HL-60 (cell line): ENCODE results near the gene CERT1.

Experiments used
- DNase-seq, 2 experiments: peaks; one replicate each; pipeline ENCODE4 v3.0.0-alpha.2; 2010 to 2020; ENCODE audit warnings: low read depth in 1 of 2, low spot score in 1 of 2
- H3K27ac ChIP-seq: fragments of 250-450 bp; sonication (Bioruptor Pico); replicated peaks from 2 replicates; pipeline ENCODE4 v1.5.1; 2020; ENCODE audit warnings: mild to moderate bottlenecking, moderate library complexity
- H3K27me3 ChIP-seq: fragments of 250-450 bp; sonication (Bioruptor Pico); 2 replicates; pipeline ENCODE4 v1.5.1; 2021; ENCODE audit warnings: mild to moderate bottlenecking, moderate library complexity; ENCODE audit not compliant: insufficient read depth, poor library complexity, severe bottlenecking
- H3K4me3 ChIP-seq: replicated peaks from 2 replicates; pipeline ENCODE4 v1.5.1; 2011; ENCODE audit warnings: mild to moderate bottlenecking, control low read depth, low read length; ENCODE audit not compliant: insufficient read depth
- CTCF ChIP-seq: IDR thresholded peaks from one replicate; pipeline ENCODE4 v1.5.1; 2011; ENCODE audit warnings: low read length, control low read depth, inconsistent platforms; ENCODE audit not compliant: insufficient read depth
- GABPA ChIP-seq: IDR thresholded peaks from 2 replicates; pipeline ENCODE4 v1.6.1; 2012; ENCODE audit warnings: low read depth
- POLR2AphosphoS5 ChIP-seq: IDR thresholded peaks from 2 replicates; pipeline ENCODE4 v1.6.1; 2012; ENCODE audit warnings: low read depth
- REST ChIP-seq: IDR thresholded peaks from 2 replicates; pipeline ENCODE4 v1.6.1; 2012; ENCODE audit warnings: low read depth; ENCODE audit not compliant: insufficient replicate concordance
- SPI1 ChIP-seq: IDR thresholded peaks from 2 replicates; pipeline ENCODE4 v1.6.1; 2012; ENCODE audit warnings: low read depth, mild to moderate bottlenecking, borderline replicate concordance

The CERT1 gene

GRCh38 chr5:75468593-75468992 lies 42.8 kb downstream of the CERT1 start:
- H3K4me3 ChIP-seq: no peak overlapping the region
- no peak for DNase-seq
- no peak overlapping the region for H3K27ac ChIP-seq
- no peaks in the 10 kb centered on the region for H3K27me3 ChIP-seq
- TF ChIP-seq CTCF (no peak), REST (no peak), SPI1 (no peak), POLR2AphosphoS5 (no peak), GABPA (no peak)

GRCh38 chr5:75466006-75466716 lies 45.3 kb downstream of the CERT1 start:
- no peaks in the 10 kb centered on the region for H3K27me3 ChIP-seq
- no peak for DNase-seq
- H3K27ac ChIP-seq: no peak overlapping the region
- no peak for TF ChIP-seq SPI1
- no peak for TF ChIP-seq CTCF
- TF ChIP-seq GABPA: no peak
- TF ChIP-seq POLR2AphosphoS5: no peak
- TF ChIP-seq REST: no peak
- H3K4me3 ChIP-seq: no peak overlapping the region

- no peak overlapping the region for H3K4me3 ChIP-seq
- TF ChIP-seq SPI1 (no peak), POLR2AphosphoS5 (no peak), GABPA (no peak), REST (no peak), CTCF (no peak)
- no peaks in the 10 kb centered on the region for H3K27me3 ChIP-seq
- H3K27ac ChIP-seq: no peak overlapping the region
- DNase-seq: no peak
These were observed 45.9 kb downstream of the CERT1 start for GRCh38 chr5:75465480-75465879.
